GM23338 (cell line): ENCODE data around the gene TMEM132D. TPM values are rescaled to one million over a fixed set of nuclear protein-coding genes. Genes with fewer than 3 reads are reported as not detected.

ENCODE experiments used
- ATAC-seq: fragments of 200-7000 bp; cut with Tn5 transposase; 3 replicates; pipeline ENCODE4 v1.9.1; 2020
- DNase-seq: peaks from one replicate; pipeline ENCODE4 v3.0.0-alpha.2; 2015; ENCODE audit warnings: low spot score
- H2AFZ ChIP-seq: fragments of 200-600 bp; sonication (generic); 2 replicates; pipeline ENCODE4 v1.8.0; 2016; ENCODE audit warnings: antibody characterized with exemption, mild to moderate bottlenecking, moderate library complexity
- H3F3A ChIP-seq: fragments of 200-600 bp; sonication (generic); replicated peaks from 2 replicates; pipeline ENCODE4 v1.8.0; 2017; ENCODE audit warnings: antibody characterized with exemption, mixed run types, low read depth
- H3K27ac ChIP-seq: fragments of 200-600 bp; sonication (generic); 2 replicates; pipeline ENCODE4 v1.6.1; 2016; ENCODE audit warnings: low read depth
- H3K27me3 ChIP-seq: fragments of 200-600 bp; sonication (generic); 2 replicates; pipeline ENCODE4 v1.8.0; 2016; ENCODE audit warnings: mild to moderate bottlenecking, mixed run types, moderate library complexity; ENCODE audit not compliant: insufficient read depth
- H3K36me3 ChIP-seq: fragments of 200-600 bp; sonication (generic); 2 replicates; pipeline ENCODE4 v1.8.0; 2016; ENCODE audit warnings: mild to moderate bottlenecking; ENCODE audit not compliant: insufficient read depth
- H3K4me1 ChIP-seq: fragments of 200-600 bp; sonication (generic); 2 replicates; pipeline ENCODE4 v1.8.0; 2016; ENCODE audit warnings: mild to moderate bottlenecking, moderate library complexity; ENCODE audit not compliant: insufficient read depth
- H3K4me2 ChIP-seq: fragments of 200-600 bp; sonication (generic); 2 replicates; pipeline ENCODE4 v1.7.1; 2017; ENCODE audit warnings: mixed run types
- H3K4me3 ChIP-seq: fragments of 200-600 bp; sonication (generic); 2 replicates; pipeline ENCODE4 v1.6.1; 2016; ENCODE audit warnings: mixed run types
- H3K79me2 ChIP-seq: fragments of 200-600 bp; sonication (generic); replicated peaks from 2 replicates; pipeline ENCODE4 v1.8.0; 2017; ENCODE audit warnings: mild to moderate bottlenecking; ENCODE audit not compliant: insufficient read depth
- H3K9me2 ChIP-seq: fragments of 200-600 bp; sonication (generic); 2 replicates; pipeline ENCODE4 v1.8.0; 2017; ENCODE audit not compliant: insufficient read depth
- H4K20me1 ChIP-seq: fragments of 200-600 bp; sonication (generic); replicated peaks from 2 replicates; pipeline ENCODE4 v1.8.0; 2017; ENCODE audit warnings: mild to moderate bottlenecking; ENCODE audit not compliant: insufficient read depth
- H3K27ac Mint-ChIP-seq: 2 replicates; pipeline ENCODE4 v1.8.0; 2020; ENCODE audit warnings: inconsistent platforms, mild to moderate bottlenecking, moderate library complexity, mixed read lengths
- H3K27me3 Mint-ChIP-seq: 3 replicates; pipeline ENCODE4 v1.8.0; 2022; ENCODE audit warnings: low read depth, mild to moderate bottlenecking, moderate library complexity, mixed read lengths, inconsistent platforms; ENCODE audit not compliant: insufficient read depth, poor library complexity
- H3K36me3 Mint-ChIP-seq: 3 replicates; pipeline ENCODE4 v1.8.0; 2021; ENCODE audit warnings: low read depth, mild to moderate bottlenecking, inconsistent platforms, moderate library complexity, mixed read lengths
- H3K4me1 Mint-ChIP-seq: 3 replicates; pipeline ENCODE4 v1.8.0; 2020; ENCODE audit warnings: mild to moderate bottlenecking, inconsistent platforms, mixed read lengths
- H3K4me3 Mint-ChIP-seq: 3 replicates; pipeline ENCODE4 v1.8.0; 2021; ENCODE audit warnings: moderate library complexity, mild to moderate bottlenecking, inconsistent platforms, mixed read lengths
- H3K9me3 Mint-ChIP-seq: 3 replicates; pipeline ENCODE4 v1.8.0; 2020; ENCODE audit warnings: moderate library complexity, mild to moderate bottlenecking, inconsistent platforms, mixed read lengths
- CREB1 ChIP-seq: fragments of 250-450 bp; sonication (Bioruptor Pico); IDR thresholded peaks from 2 replicates; pipeline ENCODE4 v1.5.0; 2020; ENCODE audit warnings: low read depth, mild to moderate bottlenecking, moderate library complexity
- JUNB ChIP-seq: IDR thresholded peaks from one replicate; pipeline ENCODE4 v1.6.1; 2016; ENCODE audit warnings: antibody characterized with exemption; ENCODE audit not compliant: unreplicated experiment
- NANOG ChIP-seq: IDR thresholded peaks from 2 replicates; pipeline ENCODE4 v1.6.1; 2016; ENCODE audit warnings: antibody characterized with exemption, borderline replicate concordance
- POLR2AphosphoS5 ChIP-seq: IDR thresholded peaks from 2 replicates; pipeline ENCODE4 v1.6.1; 2016; ENCODE audit warnings: antibody characterized with exemption, low read depth
- ZNF114 ChIP-seq: fragments of 250-450 bp; sonication (Bioruptor Pico); IDR thresholded peaks from 2 replicates; pipeline ENCODE4 v1.5.0; 2020; ENCODE audit warnings: mild to moderate bottlenecking, moderate library complexity
- polyA plus RNA-seq: library from polyadenylated mRNA; unstranded; fragments of >200 nt; fragmentation: Nextera tagmentation; extraction: Ambion mirVana; gene quantifications from 2 replicates; pipeline ENCODE4 v1.2.1, GENCODE V29; 2016
- total RNA-seq: library from RNA; depleted of rRNA; stranded (reverse); fragments of >200 nt; shearing (Covaris generic); gene quantifications from 2 replicates; pipeline ENCODE4 v1.2.3, GENCODE V29; 2014
- TF ChIP-seq, protein P1 (sequence below): fragments of 250-450 bp; sonication (Bioruptor Pico); IDR thresholded peaks from 2 replicates; pipeline ENCODE4 v1.5.0; 2020; ENCODE audit warnings: mild to moderate bottlenecking, moderate library complexity
- TF ChIP-seq, protein P2 (sequence below): IDR thresholded peaks from one replicate; pipeline ENCODE4 v1.6.1; 2018; ENCODE audit warnings: antibody characterized with exemption; ENCODE audit not compliant: unreplicated experiment

The TMEM132D gene
- total and polyA plus RNA-seq, 2 experiments from 2014 or later, result 0.44 to 5.3 TPM

DNA sequence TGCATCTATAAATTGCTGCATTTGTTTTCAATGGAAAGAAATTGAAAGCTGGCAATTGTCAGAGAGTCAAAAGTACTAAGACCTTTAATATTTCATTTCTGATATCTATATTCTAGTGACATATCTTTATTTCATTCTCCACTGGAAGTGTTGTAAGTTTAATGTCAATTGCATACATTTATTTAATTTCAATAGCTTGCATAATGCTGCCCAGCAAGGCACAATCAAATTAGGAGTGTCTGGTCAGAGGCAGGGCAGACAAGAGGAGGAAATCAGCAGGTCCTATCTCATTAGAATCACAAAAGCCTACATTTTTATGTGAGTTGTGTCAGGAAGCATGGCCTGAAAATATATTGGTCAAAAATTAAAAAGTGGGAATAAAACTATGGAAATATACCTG, 112.9 kb downstream of the TMEM132D start (continued):
- TF ChIP-seq, protein P1, sequence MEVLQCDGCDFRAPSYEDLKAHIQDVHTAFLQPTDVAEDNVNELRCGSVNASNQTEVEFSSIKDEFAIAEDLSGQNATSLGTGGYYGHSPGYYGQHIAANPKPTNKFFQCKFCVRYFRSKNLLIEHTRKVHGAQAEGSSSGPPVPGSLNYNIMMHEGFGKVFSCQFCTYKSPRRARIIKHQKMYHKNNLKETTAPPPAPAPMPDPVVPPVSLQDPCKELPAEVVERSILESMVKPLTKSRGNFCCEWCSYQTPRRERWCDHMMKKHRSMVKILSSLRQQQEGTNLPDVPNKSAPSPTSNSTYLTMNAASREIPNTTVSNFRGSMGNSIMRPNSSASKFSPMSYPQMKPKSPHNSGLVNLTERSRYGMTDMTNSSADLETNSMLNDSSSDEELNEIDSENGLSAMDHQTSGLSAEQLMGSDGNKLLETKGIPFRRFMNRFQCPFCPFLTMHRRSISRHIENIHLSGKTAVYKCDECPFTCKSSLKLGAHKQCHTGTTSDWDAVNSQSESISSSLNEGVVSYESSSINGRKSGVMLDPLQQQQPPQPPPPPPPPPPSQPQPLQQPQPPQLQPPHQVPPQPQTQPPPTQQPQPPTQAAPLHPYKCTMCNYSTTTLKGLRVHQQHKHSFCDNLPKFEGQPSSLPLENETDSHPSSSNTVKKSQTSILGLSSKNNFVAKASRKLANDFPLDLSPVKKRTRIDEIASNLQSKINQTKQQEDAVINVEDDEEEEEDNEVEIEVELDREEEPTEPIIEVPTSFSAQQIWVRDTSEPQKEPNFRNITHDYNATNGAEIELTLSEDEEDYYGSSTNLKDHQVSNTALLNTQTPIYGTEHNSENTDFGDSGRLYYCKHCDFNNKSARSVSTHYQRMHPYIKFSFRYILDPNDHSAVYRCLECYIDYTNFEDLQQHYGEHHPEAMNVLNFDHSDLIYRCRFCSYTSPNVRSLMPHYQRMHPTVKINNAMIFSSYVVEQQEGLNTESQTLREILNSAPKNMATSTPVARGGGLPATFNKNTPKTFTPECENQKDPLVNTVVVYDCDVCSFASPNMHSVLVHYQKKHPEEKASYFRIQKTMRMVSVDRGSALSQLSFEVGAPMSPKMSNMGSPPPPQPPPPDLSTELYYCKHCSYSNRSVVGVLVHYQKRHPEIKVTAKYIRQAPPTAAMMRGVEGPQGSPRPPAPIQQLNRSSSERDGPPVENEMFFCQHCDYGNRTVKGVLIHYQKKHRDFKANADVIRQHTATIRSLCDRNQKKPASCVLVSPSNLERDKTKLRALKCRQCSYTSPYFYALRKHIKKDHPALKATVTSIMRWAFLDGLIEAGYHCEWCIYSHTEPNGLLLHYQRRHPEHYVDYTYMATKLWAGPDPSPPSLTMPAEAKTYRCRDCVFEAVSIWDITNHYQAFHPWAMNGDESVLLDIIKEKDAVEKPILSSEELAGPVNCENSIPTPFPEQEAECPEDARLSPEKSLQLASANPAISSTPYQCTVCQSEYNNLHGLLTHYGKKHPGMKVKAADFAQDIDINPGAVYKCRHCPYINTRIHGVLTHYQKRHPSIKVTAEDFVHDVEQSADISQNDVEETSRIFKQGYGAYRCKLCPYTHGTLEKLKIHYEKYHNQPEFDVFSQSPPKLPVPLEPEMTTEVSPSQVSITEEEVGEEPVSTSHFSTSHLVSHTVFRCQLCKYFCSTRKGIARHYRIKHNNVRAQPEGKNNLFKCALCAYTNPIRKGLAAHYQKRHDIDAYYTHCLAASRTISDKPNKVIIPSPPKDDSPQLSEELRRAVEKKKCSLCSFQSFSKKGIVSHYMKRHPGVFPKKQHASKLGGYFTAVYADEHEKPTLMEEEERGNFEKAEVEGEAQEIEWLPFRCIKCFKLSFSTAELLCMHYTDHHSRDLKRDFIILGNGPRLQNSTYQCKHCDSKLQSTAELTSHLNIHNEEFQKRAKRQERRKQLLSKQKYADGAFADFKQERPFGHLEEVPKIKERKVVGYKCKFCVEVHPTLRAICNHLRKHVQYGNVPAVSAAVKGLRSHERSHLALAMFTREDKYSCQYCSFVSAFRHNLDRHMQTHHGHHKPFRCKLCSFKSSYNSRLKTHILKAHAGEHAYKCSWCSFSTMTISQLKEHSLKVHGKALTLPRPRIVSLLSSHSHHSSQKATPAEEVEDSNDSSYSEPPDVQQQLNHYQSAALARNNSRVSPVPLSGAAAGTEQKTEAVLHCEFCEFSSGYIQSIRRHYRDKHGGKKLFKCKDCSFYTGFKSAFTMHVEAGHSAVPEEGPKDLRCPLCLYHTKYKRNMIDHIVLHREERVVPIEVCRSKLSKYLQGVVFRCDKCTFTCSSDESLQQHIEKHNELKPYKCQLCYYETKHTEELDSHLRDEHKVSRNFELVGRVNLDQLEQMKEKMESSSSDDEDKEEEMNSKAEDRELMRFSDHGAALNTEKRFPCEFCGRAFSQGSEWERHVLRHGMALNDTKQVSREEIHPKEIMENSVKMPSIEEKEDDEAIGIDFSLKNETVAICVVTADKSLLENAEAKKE (CRISPR knock-in tag), result no peak
- no peak for TF ChIP-seq CREB1 (CRISPR knock-in tag)
- TF ChIP-seq JUNB, result no peak

DNA sequence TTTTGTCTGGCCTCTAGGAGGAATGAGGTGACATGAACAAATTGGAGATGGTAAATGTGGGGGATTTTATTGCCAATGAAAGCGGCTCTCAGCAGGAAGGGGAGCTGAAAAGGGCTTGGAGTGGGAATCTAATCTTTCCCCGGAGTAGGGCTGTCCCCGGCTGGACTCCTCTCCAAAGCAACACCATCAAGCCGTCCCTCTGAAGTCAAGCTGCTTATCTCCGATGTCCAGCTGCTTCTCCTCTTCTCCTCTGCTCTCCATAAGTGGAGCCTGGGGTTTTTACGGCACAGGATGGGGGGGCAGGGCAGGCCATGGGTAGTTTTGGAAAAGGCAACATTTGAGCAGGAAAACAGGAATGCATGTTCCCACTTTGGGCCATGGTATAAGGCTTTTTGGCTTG, 113.5 kb downstream of the TMEM132D start:
- no peaks in the 10 kb centered on the region for H3K9me2 ChIP-seq
- H3K4me2 ChIP-seq, result no peak overlapping the region
- H3K36me3 Mint-ChIP-seq, result peaks cover 57% of the 10 kb centered on the region
- ATAC-seq (no peak), DNase-seq (no peak)
- peaks cover 5% of the 10 kb centered on the region; the same call in 1 of the 2 replicates for H3K4me1 ChIP-seq
- H3K4me3 ChIP-seq, result no peak overlapping the region
- no peak overlapping the region for H3K27ac ChIP-seq
- no peaks in the 10 kb centered on the region for H3F3A ChIP-seq
- TF ChIP-seq, protein P2, sequence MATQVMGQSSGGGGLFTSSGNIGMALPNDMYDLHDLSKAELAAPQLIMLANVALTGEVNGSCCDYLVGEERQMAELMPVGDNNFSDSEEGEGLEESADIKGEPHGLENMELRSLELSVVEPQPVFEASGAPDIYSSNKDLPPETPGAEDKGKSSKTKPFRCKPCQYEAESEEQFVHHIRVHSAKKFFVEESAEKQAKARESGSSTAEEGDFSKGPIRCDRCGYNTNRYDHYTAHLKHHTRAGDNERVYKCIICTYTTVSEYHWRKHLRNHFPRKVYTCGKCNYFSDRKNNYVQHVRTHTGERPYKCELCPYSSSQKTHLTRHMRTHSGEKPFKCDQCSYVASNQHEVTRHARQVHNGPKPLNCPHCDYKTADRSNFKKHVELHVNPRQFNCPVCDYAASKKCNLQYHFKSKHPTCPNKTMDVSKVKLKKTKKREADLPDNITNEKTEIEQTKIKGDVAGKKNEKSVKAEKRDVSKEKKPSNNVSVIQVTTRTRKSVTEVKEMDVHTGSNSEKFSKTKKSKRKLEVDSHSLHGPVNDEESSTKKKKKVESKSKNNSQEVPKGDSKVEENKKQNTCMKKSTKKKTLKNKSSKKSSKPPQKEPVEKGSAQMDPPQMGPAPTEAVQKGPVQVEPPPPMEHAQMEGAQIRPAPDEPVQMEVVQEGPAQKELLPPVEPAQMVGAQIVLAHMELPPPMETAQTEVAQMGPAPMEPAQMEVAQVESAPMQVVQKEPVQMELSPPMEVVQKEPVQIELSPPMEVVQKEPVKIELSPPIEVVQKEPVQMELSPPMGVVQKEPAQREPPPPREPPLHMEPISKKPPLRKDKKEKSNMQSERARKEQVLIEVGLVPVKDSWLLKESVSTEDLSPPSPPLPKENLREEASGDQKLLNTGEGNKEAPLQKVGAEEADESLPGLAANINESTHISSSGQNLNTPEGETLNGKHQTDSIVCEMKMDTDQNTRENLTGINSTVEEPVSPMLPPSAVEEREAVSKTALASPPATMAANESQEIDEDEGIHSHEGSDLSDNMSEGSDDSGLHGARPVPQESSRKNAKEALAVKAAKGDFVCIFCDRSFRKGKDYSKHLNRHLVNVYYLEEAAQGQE, result no peak
- no peak for TF ChIP-seq ZNF114
- no peak for TF ChIP-seq CREB1 (CRISPR knock-in tag)
- TF ChIP-seq NANOG, result no peak
- no peak for TF ChIP-seq JUNB
- no peak for TF ChIP-seq POLR2AphosphoS5
- H3K27me3 ChIP-seq, result no peaks in the 10 kb centered on the region
- no peaks in the 10 kb centered on the region for H4K20me1 ChIP-seq
- H3K4me3 Mint-ChIP-seq, result no peak overlapping the region
- no peaks in the 10 kb centered on the region for H3K36me3 ChIP-seq
- H3K27me3 Mint-ChIP-seq, result peaks cover 3% of the 10 kb centered on the region
- H3K27ac Mint-ChIP-seq, result no peak overlapping the region
- H3K79me2 ChIP-seq, result no peaks in the 10 kb centered on the region; the same call in 1 of the 2 replicates
- H2AFZ ChIP-seq, result no peak overlapping the region
- H3K4me1 Mint-ChIP-seq, result no peaks in the 10 kb centered on the region
- peaks cover 98% of the 10 kb centered on the region for H3K9me3 Mint-ChIP-seq
